Progenitor cell of endocrine pancreas (in vitro differentiated cells): Measurements from ENCODE around the gene CCND1. TPM values are rescaled to one million over a fixed set of nuclear protein-coding genes. Genes with fewer than 3 reads are reported as not detected.
"Not testable (repeated sequence)": the region's sequence is repeated elsewhere in the genome, so short reads cannot be mapped to it uniquely, and the experiment has no call there.

ENCODE experiments used
- DNase-seq: peaks from one replicate; pipeline ENCODE4 v3.0.0; 2021; ENCODE audit warnings: low spot score; ENCODE audit not compliant: unreplicated experiment
- H3K27ac Mint-ChIP-seq: 2 replicates; pipeline ENCODE4 v1.8.0; 2021; ENCODE audit warnings: mild to moderate bottlenecking, moderate library complexity, mixed read lengths
- H3K27me3 Mint-ChIP-seq: 2 replicates; pipeline ENCODE4 v1.8.0; 2021; ENCODE audit warnings: mixed read lengths
- H3K36me3 Mint-ChIP-seq: 2 replicates; pipeline ENCODE4 v1.8.0; 2022; ENCODE audit warnings: mixed read lengths; ENCODE audit not compliant: insufficient read depth
- H3K4me1 Mint-ChIP-seq: 2 replicates; pipeline ENCODE4 v1.8.0; 2021; ENCODE audit warnings: low read depth, mixed read lengths
- H3K4me3 Mint-ChIP-seq: 2 replicates; pipeline ENCODE4 v1.8.0; 2021; ENCODE audit warnings: low read depth, mild to moderate bottlenecking, moderate library complexity, mixed read lengths
- H3K9me3 Mint-ChIP-seq: 2 replicates; pipeline ENCODE4 v1.8.0; 2021; ENCODE audit warnings: low read depth, mixed read lengths
- CTCF ChIP-seq: fragments of 200-600 bp; sonication (generic); IDR thresholded peaks from one replicate; pipeline ENCODE4 v1.5.0; 2021; ENCODE audit warnings: antibody characterized with exemption, mild to moderate bottlenecking; ENCODE audit not compliant: unreplicated experiment
- total RNA-seq: library from RNA; stranded (reverse); gene quantifications from 2 replicates; pipeline ENCODE4 v1.2.1, GENCODE V29; 2021

Gene CCND1
- total RNA-seq, 1 donor from 2014 or later: 437 TPM

GRCh38 chr11:69618237-69618636, 22.7 kb upstream of the CCND1 start:
- TF ChIP-seq CTCF: no peak
- Mint-ChIP-seq H3K4me3 (no peak overlapping the region), H3K4me1 (no peaks in the 10 kb centered on the region), H3K27ac (no peak overlapping the region), H3K27me3 (peaks cover 3% of the 10 kb centered on the region), H3K36me3 (no peaks in the 10 kb centered on the region), H3K9me3 (no peaks in the 10 kb centered on the region)
- DNase-seq: no peak

- H3K36me3 Mint-ChIP-seq: no peaks in the 10 kb centered on the region
- H3K4me1 Mint-ChIP-seq: no peaks in the 10 kb centered on the region
- TF ChIP-seq CTCF: no peak
- no peaks in the 10 kb centered on the region for H3K27me3 Mint-ChIP-seq
- no peaks in the 10 kb centered on the region for H3K9me3 Mint-ChIP-seq
- H3K27ac Mint-ChIP-seq: no peak overlapping the region
- DNase-seq: no peak
- H3K4me3 Mint-ChIP-seq: no peak overlapping the region
Observed at GRCh38 chr11:69620683-69621290, 20.2 kb upstream of the CCND1 start.

- not testable (repeated sequence) for DNase-seq, H3K4me3 Mint-ChIP-seq, H3K27me3 Mint-ChIP-seq, H3K9me3 Mint-ChIP-seq, H3K4me1 Mint-ChIP-seq, H3K27ac Mint-ChIP-seq, H3K36me3 Mint-ChIP-seq
Observed at GRCh38 chr11:69622097-69622681, 18.8 kb upstream of the CCND1 start.

GRCh38 chr11:69624293-69624692, 16.7 kb upstream of the CCND1 start:
- no peak overlapping the region for H3K27ac Mint-ChIP-seq
- peaks cover 3% of the 10 kb centered on the region for H3K9me3 Mint-ChIP-seq
- no peak overlapping the region for H3K4me3 Mint-ChIP-seq
- no peaks in the 10 kb centered on the region for H3K36me3 Mint-ChIP-seq
- TF ChIP-seq CTCF: no peak
- H3K4me1 Mint-ChIP-seq: no peaks in the 10 kb centered on the region
- no peak for DNase-seq
- H3K27me3 Mint-ChIP-seq: peaks cover 3% of the 10 kb centered on the region

- H3K27me3 Mint-ChIP-seq: peaks cover 3% of the 10 kb centered on the region
- no peak for DNase-seq
- H3K4me1 Mint-ChIP-seq: no peaks in the 10 kb centered on the region
- no peak overlapping the region for H3K27ac Mint-ChIP-seq
- H3K4me3 Mint-ChIP-seq: no peak overlapping the region
- no peak for TF ChIP-seq CTCF
- H3K36me3 Mint-ChIP-seq: peaks cover 2% of the 10 kb centered on the region
- H3K9me3 Mint-ChIP-seq: peaks cover 6% of the 10 kb centered on the region
Observed at GRCh38 chr11:69625476-69625875, 15.5 kb upstream of the CCND1 start.

GRCh38 chr11:69627551-69627950, 13.4 kb upstream of the CCND1 start:
- H3K27ac Mint-ChIP-seq: no peak overlapping the region
- TF ChIP-seq CTCF: no peak
- H3K4me3 Mint-ChIP-seq: no peak overlapping the region
- H3K9me3 Mint-ChIP-seq: peaks cover 6% of the 10 kb centered on the region
- H3K4me1 Mint-ChIP-seq: no peaks in the 10 kb centered on the region
- peaks cover 3% of the 10 kb centered on the region for H3K27me3 Mint-ChIP-seq
- DNase-seq: no peak
- H3K36me3 Mint-ChIP-seq: peaks cover 2% of the 10 kb centered on the region
